Kidney epithelial cell (primary cell): ENCODE data around the gene BCL11B. TPM values are rescaled to one million over a fixed set of nuclear protein-coding genes. Genes with fewer than 3 reads are reported as not detected.

Experiments
- DNase-seq: peaks from one replicate; pipeline ENCODE4 v3.0.0-alpha.2; 2010; ENCODE audit warnings: low read depth
- H3K27me3 ChIP-seq: 2 replicates; pipeline ENCODE4 v1.6.0; 2011; ENCODE audit warnings: low read length; ENCODE audit not compliant: control insufficient read depth, insufficient read depth
- H3K36me3 ChIP-seq: 2 replicates; pipeline ENCODE4 v1.5.1; 2011; ENCODE audit warnings: low read length; ENCODE audit not compliant: control insufficient read depth, insufficient read depth
- H3K4me3 ChIP-seq: 2 replicates; pipeline ENCODE4 v1.5.1; 2011; ENCODE audit warnings: low read depth, mild to moderate bottlenecking, control low read depth, low read length
- total RNA-seq: library from RNA; depleted of rRNA; stranded (reverse); fragments of >200 nt; gene quantifications from 2 replicates; pipeline ENCODE4 v1.2.3, GENCODE V29; 2015
- TF ChIP-seq, protein P1 (sequence below): IDR thresholded peaks from 2 replicates; pipeline ENCODE4 v1.5.1; 2011; ENCODE audit warnings: mild to moderate bottlenecking, moderate library complexity, low read length, control low read depth, inconsistent platforms; ENCODE audit not compliant: insufficient read depth, poor library complexity, severe bottlenecking

The BCL11B gene
- total RNA-seq, 1 donor from 2014 or later, result 2.3 TPM

DNA sequence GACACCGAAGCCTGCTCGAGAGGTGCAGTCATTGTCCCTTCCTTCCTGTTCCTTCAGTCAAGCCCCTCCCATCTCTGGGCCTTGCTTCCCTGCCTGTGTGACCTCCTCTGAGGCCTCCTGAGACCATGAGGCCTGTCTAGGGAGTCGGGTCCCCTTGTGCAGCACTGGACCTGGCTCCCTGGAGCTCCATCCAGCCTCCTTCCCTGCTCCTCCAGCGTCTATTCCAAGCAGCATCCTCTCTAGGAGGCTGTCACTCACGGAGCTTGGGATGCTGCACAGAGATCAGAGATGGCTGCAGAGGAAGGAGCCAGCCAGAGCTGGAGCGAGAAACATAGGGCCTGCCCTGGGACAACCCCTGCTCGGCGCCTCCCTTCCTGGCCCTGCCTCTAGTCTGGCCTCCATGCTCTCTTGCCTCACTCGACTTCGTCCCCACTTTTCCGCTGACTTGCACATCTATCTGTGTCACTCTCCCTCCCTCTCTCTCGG is 142.7 kb downstream of the BCL11B start:
- TF ChIP-seq, protein P1, sequence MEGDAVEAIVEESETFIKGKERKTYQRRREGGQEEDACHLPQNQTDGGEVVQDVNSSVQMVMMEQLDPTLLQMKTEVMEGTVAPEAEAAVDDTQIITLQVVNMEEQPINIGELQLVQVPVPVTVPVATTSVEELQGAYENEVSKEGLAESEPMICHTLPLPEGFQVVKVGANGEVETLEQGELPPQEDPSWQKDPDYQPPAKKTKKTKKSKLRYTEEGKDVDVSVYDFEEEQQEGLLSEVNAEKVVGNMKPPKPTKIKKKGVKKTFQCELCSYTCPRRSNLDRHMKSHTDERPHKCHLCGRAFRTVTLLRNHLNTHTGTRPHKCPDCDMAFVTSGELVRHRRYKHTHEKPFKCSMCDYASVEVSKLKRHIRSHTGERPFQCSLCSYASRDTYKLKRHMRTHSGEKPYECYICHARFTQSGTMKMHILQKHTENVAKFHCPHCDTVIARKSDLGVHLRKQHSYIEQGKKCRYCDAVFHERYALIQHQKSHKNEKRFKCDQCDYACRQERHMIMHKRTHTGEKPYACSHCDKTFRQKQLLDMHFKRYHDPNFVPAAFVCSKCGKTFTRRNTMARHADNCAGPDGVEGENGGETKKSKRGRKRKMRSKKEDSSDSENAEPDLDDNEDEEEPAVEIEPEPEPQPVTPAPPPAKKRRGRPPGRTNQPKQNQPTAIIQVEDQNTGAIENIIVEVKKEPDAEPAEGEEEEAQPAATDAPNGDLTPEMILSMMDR, result no peak
- DNase-seq, result no peak
- H3K36me3 ChIP-seq, result no peaks in the 10 kb centered on the region
- H3K27me3 ChIP-seq, result no peaks in the 10 kb centered on the region
- no peak overlapping the region for H3K4me3 ChIP-seq

DNA sequence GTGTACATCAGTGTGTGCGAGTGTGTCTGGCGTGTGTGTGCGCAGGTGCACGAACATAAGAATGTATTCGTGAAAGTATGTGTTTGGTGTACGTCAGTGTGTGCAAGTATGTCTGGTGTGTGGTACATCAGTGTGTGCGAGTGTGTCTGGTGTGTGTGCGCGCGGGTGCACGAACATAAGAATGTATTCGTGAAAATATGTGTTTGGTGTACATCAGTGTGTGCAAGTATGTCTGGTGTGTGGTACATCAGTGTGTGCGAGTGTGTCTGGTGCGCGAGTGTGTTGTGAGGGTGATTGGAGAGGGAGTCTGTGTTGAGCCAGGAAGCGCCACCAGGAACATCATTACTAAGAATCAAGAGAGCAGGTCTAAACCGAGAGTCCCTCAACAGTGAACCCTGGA is 143.8 kb downstream of the BCL11B start:
- Histone ChIP-seq H3K36me3 (no peaks in the 10 kb centered on the region), H3K27me3 (no peaks in the 10 kb centered on the region), H3K4me3 (no peak overlapping the region)
- TF ChIP-seq, protein P1, result no peak
- no peak for DNase-seq

DNA sequence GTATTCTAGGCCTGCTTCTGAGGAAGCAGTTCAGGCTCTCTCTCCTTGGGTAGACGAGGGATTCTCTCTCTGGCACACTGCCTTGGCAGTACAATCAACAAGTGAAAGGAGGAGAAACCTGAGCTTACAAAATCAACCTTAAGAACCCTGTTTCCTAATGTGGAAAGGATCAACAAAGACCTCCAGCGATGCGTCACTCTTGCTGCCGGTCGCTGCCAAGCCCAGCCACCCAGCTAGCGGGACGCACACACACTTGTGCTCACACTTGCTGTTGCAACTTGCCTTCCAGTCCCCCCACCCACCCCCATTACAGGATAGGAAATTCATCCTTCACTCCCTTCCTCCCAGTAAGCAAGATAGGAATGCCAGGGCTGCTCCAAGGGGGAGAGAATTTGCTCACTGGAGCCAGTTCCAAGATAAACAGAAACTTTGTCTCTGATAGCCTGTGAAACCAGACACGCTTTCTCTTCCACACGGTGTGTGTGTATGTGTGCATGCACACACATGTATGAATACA is 144.3 kb downstream of the BCL11B start:
- DNase-seq, result peak; percentile 61
- TF ChIP-seq, protein P1, result no peak

DNA sequence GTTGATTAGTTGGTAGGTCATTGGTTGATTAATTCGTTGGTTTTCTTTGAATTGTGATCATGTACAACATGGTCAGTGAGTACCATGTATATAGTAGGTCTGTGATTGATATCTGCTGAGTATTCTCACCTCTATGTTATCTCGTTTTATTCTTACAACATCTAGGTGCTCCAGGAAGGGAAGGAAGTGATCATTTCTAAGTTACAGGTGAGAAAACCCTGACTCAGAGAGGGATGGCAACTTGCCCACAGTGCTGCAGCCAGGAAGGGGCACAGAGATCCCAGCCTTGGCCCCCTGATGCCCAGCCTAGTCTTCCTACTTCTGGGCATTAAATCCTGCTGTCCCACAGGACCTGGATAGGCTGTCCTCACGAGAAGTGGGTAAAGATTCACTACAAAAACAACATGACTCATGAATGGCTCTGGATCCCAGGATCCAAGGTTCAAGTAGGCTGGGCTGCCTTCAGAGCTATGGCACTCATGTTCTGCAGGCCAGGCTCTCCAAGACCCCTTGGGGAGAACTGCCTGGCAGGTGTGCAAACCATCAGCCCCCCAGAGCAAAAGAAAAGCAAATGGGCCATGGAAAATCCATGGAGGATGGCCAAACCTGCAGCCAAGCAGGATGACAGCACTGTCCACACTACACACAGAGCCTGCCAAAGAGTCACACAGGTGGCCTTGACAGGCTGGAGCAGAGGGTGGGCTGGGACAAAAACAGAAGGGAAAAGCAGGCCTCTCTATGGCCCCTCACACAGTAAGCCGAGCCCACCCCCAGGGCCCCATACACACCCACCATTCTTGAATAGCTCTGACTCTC is 146.2 kb downstream of the BCL11B start:
- H3K36me3 ChIP-seq, result no peaks in the 10 kb centered on the region
- TF ChIP-seq, protein P1, result no peak
- DNase-seq, result no peak
- no peak overlapping the region for H3K4me3 ChIP-seq
- H3K27me3 ChIP-seq, result no peaks in the 10 kb centered on the region

More for the DNA sequence above, 144.3 kb downstream of the BCL11B start:
- Histone ChIP-seq H3K4me3 (no peak overlapping the region), H3K36me3 (no peaks in the 10 kb centered on the region), H3K27me3 (no peaks in the 10 kb centered on the region)

DNA sequence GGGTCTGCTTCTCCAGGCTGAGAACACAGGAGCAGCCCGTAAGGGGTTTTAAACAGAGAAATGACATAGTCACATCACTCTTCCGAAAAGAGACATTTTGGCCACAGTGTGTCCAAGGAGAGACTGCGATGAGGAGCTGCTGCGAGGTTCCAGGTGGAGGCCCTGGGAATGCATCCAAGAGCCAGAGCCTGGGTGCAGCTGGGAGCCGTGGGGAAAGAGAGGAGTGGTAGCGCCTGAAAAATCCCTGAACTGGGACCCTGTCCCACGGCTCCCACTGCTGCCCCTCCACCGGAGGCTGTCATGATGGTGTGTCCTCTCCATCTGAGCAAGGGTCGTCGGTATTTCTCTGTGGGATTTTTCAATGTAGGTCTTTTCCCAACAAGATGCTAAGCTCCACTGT is 146.9 kb downstream of the BCL11B start:
- no peaks in the 10 kb centered on the region for H3K36me3 ChIP-seq
- no peak overlapping the region for H3K4me3 ChIP-seq
- no peaks in the 10 kb centered on the region for H3K27me3 ChIP-seq
- TF ChIP-seq, protein P1, result no peak
- DNase-seq, result no peak
